GF-D8 (cell line): ENCODE measurements around the gene GPI.
"Not testable (repeated sequence)": the region's sequence is repeated elsewhere in the genome, so short reads cannot be mapped to it uniquely, and the experiment has no call there.

Experiments
- DNase-seq: peaks from one replicate; lab custom pipeline; 2025; lab: John Stamatoyannopoulos, UW

GPI gene

DNA sequence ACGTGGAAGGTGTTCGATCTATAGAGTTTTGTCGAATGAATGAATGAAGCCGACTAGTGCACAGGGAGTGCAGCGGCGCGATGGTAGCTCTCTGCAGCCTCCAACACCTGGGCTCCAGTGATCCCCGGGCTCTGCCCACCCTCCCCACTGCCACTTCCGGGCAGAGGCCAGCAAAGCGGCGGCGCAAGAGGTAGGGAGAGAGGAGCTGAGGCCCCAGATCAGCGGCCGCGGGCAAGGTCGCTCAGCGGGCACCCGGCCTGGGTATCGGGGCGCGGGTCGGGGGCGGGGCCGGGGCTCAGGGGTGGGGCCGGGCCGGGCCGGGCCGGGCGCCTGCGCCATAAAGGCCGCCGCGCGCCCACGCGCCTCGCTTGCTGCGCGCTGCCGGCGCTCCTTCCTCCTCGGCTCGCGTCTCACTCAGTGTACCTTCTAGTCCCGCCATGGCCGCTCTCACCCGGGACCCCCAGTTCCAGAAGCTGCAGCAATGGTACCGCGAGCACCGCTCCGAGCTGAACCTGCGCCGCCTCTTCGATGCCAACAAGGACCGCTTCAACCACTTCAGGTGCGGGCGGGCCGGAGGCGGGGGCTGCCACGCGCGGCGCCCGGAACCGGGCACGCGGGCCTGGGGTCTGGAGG is at the start of gene GPI:
TSS of gene GPI (plus strand) at position 367 of the 633 bp plus-strand sequence. CDS start at position 438, 71 bp downstream.
- no peak for DNase-seq

- DNase-seq: no peak
Measured at GRCh38 chr19:34316247-34316646, 48.7 kb upstream of the GPI start.

GRCh38 chr19:34316741-34317301 is 48.2 kb upstream of the GPI start:
- no peak for DNase-seq

DNA sequence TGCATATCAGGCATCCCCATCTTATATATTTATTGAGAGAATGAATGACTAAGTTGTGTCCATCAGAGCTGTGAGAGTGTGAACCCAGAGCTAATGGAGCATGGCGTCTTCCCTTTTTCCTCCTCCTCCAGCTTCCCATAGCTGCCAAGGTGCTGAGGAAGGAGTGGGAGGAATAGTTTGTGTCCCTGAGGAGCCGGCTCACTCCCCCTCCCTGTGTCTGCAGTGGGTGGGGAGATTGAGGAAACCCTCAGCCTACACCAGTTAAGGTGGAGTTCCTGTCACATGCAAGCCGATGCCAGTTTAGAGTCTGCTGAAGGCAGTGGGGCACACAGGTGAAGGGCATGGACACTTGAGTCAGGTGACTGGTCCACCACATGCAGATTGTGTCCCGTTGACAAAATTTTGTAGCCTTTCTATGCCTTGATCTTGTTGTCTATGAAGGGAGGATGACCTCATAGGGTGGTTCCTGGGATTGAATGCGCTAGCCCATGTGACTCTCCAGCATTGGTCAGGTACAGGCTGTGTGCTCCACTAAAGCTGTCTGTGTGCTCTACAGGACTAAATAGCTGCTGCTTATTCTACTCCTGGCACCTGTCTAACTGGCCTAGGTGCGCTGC is 47.6 kb upstream of the GPI start:
- DNase-seq: no peak

DNA sequence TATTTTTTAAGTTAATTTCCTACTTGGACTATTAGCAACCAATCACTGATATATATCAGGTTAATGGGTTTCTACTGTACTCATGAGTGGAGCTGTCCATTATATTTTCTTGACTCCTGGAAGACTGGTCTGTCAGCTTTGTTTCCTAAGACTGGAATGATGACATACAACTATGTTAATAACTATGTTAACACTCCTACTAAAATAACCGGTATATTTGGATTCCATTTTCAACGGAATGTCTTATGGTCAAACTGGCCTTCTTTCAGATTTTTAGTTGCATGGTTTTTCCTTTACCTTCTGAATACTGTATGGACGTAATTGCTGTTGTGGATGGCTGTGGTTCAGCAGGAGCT is 45.8 kb upstream of the GPI start:
- DNase-seq: no peak

DNA sequence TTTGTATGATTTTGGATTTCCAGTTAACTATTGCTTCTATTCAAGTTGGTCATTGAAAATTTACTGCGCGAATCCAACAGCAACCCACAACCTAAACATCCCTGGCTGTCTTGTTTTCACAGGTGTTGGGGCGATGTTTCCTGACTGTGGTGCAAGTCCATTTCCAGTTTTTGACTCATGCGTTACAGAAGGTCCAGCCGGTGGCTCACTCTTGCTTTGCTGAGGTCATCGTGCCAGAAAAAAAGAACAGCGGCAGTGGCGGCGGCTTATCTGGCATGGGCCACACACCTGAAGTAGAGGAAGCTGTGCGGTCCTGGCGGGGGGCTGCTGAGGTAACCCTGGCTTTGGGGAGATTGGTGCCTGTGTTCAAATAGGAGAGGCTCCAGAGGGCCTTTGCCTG is 45.2 kb upstream of the GPI start:
- DNase-seq: no peak

GRCh38 chr19:34320277-34320676 is 44.7 kb upstream of the GPI start:
- no peak for DNase-seq

DNA sequence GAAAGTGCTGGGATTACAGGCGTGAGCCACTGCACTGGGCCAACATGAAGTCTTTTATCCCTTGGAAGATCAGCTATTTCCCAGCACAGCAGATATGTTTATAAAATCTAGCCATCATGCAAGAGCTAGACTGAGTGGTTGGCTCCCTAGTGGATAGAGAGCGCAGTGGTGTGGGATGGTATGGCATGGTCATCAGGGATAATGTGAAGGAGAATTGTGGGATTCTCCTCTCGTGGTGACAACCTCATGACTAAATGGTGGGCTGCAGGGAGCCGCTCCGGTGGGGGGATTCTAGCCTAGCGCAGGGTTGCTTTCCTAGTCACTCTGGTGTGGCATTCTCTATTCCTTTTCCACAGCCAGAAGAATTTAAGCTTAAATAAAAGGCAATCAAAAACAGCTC is 43.3 kb upstream of the GPI start:
- DNase-seq: no peak

DNA sequence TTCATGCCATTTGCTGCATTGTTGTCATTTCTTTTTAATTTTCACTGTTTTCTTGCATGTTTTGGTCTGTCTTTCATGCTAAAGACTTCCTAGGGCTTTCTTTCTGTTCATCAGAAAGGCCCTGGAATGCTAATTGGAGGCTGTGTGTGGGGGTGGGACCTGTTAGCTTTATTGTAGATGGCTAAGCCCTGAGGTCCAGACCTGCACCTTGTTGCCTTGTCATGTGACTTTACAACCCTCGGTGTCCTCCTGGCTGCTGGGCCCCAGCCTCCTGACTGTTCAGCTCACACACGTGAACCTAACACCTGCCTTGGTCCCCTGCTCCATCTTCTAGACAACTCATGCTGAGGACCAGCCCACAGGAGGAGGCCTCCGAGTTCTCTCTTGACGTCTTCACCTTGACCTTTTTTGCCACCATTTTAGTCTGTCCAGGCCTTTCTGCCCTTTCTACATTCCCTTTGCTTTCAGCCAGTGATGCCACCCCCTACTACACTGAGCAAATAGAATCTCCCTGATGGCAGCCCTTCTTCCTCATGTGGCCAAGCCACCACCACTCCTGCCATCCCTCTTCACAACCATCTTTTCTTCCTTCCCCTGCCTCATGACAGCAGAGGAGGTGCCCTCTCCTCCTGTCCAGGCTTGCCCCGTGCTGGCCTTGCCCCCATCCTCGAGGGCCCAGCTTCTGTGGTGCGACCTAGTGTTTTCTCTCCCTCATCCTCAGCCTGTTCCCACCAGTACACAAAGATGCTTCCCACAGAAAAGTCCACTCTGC is 41.4 kb upstream of the GPI start:
- no peak for DNase-seq

DNA sequence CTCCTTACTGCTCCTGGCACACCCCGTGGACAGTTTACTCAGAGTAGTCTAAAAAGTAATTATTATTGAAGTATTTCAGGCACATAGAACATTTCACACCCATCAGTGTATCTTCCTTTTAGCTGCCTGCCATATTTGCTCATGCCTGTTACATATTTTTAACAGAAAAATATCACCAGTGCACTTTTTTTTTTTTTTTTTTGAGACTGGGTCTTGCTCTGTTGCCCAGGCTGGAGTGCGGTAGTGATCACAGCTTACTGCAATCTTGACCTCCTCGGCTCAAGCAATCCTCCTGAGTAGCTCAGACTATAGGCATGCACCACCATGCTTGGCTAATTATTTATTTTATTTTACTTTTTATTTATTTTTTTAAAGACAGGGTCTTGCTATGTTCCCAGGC is 40.7 kb upstream of the GPI start:
- no peak for DNase-seq

GRCh38 chr19:34325181-34325580 is 39.8 kb upstream of the GPI start:
- DNase-seq: no peak

GRCh38 chr19:34325981-34326787 is 38.8 kb upstream of the GPI start:
- DNase-seq: no peak

GRCh38 chr19:34327851-34328250 is 37.1 kb upstream of the GPI start:
- no peak for DNase-seq

DNA sequence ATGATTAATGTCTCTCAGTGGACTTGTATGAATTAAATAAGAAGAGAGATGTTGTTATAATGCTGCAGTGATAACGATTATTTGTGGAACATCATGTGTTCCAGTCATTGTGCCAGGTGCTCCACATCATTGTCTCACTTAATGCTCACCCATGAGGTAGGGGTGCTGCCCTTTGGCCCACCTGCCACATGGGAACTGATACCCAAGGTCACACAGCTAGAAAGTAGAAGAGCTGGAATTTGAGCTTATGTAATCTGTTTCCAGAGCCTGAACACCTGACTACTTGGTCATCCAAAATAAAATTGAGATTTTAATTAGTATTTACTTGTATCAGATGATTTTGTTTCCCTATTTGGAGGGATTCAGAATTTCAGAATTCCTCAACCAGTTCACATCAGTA is 36.0 kb upstream of the GPI start:
- no peak for DNase-seq

GRCh38 chr19:34330116-34330515 is 34.9 kb upstream of the GPI start:
- DNase-seq: no peak

DNA sequence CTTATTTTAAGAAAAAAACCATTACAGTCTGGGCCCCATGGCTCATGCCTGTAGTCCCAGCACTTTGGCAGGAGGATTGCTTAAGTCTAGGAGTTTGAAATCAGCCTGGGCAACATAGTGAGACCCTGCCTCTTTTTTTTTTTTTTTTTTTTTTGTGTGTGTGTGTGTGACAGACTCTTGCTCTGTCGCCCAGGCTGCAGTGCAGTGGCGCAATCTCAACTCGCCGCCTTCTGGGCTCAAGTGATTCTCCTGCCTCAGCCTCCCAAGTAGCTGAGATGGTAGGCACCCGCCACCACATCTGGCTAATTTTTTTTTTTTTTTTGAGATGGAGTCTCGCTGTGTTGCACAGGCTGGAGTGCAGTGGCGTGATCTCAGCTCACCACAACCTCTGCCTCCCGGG is 34.4 kb upstream of the GPI start:
- DNase-seq: not testable (repeated sequence)

- not testable (repeated sequence) for DNase-seq
Measured at GRCh38 chr19:34331596-34331995, 33.4 kb upstream of the GPI start.

DNA sequence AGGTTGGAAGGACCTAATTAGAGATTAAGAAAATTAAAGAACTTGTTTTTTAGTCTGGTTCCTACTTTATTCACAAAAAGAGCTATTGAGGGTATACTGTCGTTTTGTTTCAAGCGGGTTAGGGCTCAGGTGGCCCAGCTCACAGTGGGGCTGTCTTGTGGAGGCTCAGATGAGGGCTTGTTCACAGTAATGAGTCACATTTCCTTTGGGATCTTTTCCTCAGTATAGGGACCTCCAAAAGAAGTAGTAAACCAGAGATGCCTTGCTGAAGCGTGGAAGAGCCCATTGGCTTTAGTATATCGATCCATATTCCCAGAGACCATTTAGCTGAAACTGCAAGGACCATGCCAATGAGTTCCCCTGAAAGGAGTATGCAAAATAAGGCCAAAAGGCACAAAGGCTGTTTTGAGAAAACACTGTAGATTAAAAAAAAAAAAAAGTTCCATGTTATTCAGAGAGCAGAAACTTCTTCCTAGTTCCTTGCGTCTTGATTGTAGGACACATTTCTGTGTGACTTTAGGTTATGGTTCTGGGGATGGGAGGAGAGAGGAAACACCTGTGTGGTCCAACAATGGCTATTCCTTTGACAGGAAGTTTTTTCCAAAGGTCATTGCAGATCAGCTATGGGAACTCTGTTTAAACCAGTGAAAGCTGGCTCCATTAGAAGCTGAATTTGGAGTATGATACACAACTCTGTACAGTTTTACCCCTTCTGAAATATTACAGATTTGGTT is 32.8 kb upstream of the GPI start:
- no peak for DNase-seq

- DNase-seq: no peak
Measured at GRCh38 chr19:34335914-34336313, 29.1 kb upstream of the GPI start.

GRCh38 chr19:34336781-34337271 is 28.2 kb upstream of the GPI start:
- no peak for DNase-seq

DNA sequence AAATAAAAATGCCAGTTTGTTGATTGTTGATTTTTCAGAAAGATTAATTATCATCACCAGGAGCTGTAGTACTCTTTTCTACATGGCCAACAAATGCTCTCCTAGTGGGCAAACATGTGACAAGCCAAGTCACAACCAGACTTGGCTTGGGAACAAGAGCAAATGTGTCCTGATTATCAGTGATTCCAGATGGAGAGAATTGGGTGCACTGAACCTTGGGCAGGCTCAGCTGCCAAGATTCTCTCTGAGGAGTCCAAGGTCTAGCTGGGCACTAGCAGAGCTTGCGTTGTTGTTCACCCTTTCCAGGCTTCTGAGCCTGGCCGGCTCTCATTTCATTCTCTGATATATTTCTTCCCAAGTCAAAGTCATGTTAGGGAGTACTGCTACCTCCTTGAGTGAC is 27.3 kb upstream of the GPI start:
- DNase-seq: no peak
